ENCODE data around the gene CARD6. TPM values are rescaled to one million over a fixed set of nuclear protein-coding genes. Genes with fewer than 3 reads are reported as not detected.

CARD6 gene
- total RNA-seq, 1 donor = 34.3 TPM

DNA sequence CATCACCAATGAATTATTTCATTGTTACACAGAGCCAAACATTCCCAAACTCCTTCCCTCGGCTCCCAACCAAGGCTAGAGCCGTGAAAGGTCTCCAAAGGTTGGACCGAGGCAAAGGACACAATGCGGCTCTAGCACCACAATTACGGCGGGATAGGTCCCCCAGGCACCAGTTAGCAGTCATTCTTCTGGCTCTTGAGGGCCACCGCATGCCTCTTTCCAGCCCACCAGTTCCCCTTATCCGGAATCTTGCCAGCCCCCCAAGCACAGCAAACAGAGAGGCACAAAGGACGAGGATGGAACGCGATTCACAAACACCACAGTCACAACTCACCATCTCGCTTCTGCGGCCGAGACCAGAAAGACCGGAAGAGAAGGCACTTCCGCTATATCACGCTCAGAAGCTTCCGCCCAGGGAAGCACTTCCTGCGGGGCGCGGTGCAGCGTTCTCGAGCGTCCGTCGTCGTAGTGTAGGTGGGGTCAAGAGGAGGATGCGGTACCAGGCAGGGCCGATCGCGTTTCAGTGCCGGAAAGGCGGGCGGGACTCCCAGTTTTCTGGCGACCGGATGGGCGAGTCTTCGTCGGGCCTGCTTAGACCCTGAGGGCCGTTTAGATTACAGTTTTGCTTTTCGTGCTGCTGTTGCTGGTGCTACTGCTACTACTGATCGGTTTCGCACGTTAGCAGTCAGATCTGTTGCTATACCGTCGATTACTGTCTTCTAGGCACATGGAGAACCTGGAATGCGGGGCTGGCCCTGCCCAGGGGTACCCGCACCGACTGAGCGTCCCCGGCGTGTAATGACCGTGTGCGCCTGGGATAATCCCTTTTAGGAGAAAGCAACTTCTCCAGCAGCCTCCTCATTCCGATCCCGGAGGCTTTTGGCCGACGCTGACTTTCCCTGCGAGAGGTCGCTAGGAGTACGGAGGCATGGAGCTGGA lies 6.0 kb upstream of the CARD6 start, which contains the start of gene RPL37:
Gene RPL37, minus strand, starts transcription at position 374 of the 939 bp plus-strand sequence. Its CDS starts 37 bp downstream, at position 337.
- TF ChIP-seq CTCF (IDR thresholded peaks at IDR 0.05; ENCODE audit: insufficient read depth, low read length) = no peak

GRCh38 chr5:40838086-40838485 lies 3.1 kb upstream of the CARD6 start:
- TF ChIP-seq CTCF (IDR thresholded peaks at IDR 0.05; ENCODE audit: insufficient read depth, low read length) = no peak
- no peak overlapping the region for H3K4me3 ChIP-seq (ENCODE audit: low read depth, low read length)
- no peak for DNase-seq (ENCODE audit: low read depth)

More for the DNA sequence above, 6.0 kb upstream of the CARD6 start, which contains the start of gene RPL37:
- peak within 1 kb of the TSS; percentile 97 for H3K4me3 ChIP-seq (ENCODE audit: low read depth, low read length)
- DNase-seq (ENCODE audit: low read depth) = peak; percentile 98

- DNase-seq (ENCODE audit: low read depth) = peak; percentile 51
- peak overlapping the region; percentile 69 for H3K4me3 ChIP-seq (ENCODE audit: low read depth, low read length)
- TF ChIP-seq CTCF (IDR thresholded peaks at IDR 0.05; ENCODE audit: insufficient read depth, low read length) = no peak
These were observed 1.2 kb downstream of the CARD6 start for GRCh38 chr5:40842351-40842750.

DNA sequence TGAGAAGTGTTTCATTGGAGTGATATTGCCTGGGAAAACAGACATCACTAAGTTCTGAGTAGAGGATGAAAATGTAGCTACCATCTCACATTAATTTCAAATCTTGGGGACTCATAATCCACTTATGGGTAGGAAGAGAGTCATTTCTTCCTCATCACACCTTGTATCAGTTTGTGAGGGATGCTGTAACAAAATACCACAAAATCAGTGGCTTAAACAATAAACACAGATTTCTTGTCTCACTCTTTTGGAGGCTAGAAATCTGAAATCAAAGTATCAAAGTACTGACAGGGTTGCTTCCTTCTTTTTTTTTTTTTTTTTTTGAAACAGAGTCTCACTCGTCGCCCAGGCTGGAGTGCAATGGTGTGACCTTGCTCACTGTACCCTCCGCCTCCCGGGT lies 3.4 kb downstream of the CARD6 start:
- TF ChIP-seq CTCF (IDR thresholded peaks at IDR 0.05; ENCODE audit: insufficient read depth, low read length) = no peak
- no peak overlapping the region for H3K4me3 ChIP-seq (ENCODE audit: low read depth, low read length)
- no peak for DNase-seq (ENCODE audit: low read depth)

DNA sequence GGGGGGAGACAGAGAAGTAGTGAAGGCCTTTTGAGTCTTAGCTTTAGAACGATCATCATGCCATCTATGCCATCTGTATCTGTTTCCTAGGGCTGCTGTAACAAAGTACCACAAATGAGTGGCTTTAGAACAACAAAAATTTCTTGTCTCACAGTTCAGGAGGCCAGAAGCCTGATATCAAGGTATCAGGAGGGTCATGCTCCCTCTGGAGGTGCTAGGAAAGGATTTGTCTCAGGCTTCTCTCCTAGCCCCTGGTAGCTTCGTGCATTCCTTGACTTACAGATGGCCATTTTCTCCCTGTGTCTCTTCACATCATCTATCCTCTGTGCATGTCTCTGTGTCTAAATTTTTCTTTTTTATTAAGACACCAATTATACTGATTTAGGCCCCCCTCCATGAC lies 5.2 kb downstream of the CARD6 start:
- TF ChIP-seq CTCF (IDR thresholded peaks at IDR 0.05; ENCODE audit: insufficient read depth, low read length) = no peak
- H3K4me3 ChIP-seq (ENCODE audit: low read depth, low read length) = no peak overlapping the region
- DNase-seq (ENCODE audit: low read depth) = no peak

DNA sequence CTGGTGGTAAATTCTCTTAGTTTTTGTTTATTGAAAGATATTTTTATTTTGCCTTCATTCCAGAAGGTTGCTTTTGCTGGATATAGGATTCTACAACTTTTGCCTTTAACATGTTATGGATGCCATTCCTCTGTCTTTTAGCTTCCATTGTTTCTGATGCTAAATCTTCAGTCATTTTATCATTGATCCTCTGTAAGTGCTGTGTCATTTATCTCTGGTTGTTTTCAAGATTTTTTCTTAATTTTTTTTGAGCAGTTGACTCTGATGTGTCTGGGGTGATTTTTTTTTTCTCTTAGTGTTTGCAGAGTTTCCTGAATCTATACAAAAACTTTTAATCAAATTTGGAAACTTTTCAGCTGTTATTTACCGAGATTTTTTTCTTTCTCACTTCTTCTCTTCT lies 6.4 kb downstream of the CARD6 start:
- no peak for TF ChIP-seq CTCF (IDR thresholded peaks at IDR 0.05; ENCODE audit: insufficient read depth, low read length)
- DNase-seq (ENCODE audit: low read depth) = no peak
- H3K4me3 ChIP-seq (ENCODE audit: low read depth, low read length) = no peak overlapping the region

All from fibroblast of the aortic adventitia (primary cell).